CD1c-positive myeloid dendritic cell (primary cell): ENCODE measurements around the gene INAFM2.

ENCODE experiments used
- DNase-seq: peaks from one replicate; pipeline ENCODE4 v3.0.0-alpha.2; 2016; ENCODE audit errors: extremely low spot score

The INAFM2 gene

GRCh38 chr15:40287505-40287904 is 36.0 kb upstream of the INAFM2 start:
- peak; percentile 50 for DNase-seq

DNA sequence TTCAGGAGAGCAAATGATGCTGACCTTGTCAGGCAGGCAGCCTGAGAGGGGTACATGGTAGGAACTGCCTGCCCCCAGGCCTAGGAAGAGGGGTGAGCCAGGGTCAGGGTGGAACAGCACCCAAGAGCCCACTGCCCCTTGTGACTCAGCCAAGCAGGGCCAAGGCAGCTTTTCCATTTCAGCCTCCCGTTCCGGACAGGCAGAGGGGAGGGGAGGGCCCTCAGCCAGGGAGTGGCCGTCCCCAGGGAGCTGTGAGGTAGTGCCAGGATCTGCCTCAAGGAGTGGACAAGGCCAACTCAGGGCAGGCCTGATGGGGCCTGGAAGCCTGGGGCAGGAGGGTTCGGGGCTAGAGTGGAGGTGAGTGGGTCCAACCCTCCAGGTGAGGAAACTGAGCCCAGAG is 35.5 kb upstream of the INAFM2 start:
- DNase-seq: no peak

DNA sequence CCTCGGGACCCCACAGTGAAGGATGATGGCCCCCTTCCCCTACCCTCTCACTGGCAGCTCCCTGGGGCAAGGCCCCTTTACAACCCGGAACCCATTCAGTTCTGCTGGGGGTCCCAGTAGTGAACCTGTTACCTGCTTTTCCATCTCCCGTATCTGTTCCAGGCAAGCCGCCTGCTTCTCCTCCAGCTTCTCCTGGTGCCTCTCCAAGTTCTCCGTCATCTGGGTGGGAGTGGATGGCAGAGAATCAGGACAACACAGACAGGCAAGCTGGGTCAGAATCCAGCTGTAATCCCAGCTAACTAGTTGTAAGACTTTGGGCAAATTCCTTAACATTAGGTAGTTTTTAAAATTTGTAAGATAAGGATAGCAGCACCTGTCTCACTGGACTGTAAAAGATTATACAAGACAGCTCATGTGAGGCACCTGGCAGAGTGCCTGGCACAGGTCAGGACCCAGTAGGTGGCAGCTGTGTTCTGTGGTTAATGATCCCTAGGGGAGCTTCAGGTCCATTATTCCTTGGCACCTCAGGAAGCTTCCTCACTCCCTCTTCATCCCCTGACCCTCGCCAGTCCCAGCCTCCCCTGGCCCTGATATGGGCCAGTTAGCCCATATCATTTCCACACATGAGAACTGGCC is 34.2 kb upstream of the INAFM2 start:
- no peak for DNase-seq

GRCh38 chr15:40290545-40290917 is 33.0 kb upstream of the INAFM2 start:
- DNase-seq: no peak

- DNase-seq: no peak
These were observed 32.4 kb upstream of the INAFM2 start for GRCh38 chr15:40290918-40291574.

- no peak for DNase-seq
These were observed 31.2 kb upstream of the INAFM2 start for GRCh38 chr15:40292246-40292645.

GRCh38 chr15:40293006-40293405 is 30.5 kb upstream of the INAFM2 start:
- no peak for DNase-seq

DNA sequence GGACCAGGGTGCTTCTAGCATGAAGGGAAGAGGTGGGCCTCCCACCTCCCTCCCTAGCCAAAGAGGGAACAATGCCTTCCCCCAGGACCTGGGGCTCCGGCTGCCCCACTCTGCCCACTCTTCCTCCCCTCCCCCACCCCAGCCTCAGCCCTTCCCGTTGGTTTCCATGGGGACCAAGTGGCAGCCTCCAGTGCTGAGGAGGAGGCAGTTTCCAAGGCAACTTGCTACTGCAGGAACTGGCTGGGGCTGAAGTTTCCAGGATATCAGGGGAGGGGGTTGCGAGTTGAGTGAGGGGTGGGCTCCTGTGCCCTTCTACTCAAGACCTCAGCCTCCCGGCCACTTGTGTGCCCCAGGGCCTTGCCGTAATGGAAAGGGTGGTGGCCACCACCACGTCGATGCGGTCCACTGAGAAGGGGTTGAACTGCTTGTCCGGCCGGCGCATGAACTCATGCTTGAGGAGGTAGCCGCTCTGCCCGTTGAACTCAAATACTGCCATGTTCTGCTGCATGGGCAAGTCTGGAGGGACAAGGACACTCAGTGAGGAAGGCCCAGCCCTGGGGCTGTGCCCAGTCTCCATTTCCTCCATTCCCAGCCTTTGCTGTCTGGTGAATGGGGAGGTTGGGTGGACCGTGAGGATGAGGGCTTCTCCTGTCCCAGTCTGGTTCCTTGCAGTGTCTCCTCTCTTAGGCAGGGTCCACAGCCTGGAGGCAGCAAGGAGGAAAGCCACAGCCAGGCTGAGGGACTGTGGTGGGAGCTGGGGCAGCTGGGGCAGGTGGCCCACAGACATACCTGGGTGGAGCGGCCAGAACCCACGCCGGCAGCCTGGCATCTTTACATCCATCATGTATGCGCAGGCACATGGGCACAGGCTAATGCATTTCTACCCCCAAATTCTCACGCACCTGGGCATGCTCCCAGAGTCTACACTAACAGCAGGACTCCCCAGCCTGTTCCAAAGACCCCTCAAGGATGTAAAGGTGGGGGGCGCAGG is 29.3 kb upstream of the INAFM2 start:
- no peak for DNase-seq

GRCh38 chr15:40295297-40295696 is 28.2 kb upstream of the INAFM2 start:
- DNase-seq: no peak

DNA sequence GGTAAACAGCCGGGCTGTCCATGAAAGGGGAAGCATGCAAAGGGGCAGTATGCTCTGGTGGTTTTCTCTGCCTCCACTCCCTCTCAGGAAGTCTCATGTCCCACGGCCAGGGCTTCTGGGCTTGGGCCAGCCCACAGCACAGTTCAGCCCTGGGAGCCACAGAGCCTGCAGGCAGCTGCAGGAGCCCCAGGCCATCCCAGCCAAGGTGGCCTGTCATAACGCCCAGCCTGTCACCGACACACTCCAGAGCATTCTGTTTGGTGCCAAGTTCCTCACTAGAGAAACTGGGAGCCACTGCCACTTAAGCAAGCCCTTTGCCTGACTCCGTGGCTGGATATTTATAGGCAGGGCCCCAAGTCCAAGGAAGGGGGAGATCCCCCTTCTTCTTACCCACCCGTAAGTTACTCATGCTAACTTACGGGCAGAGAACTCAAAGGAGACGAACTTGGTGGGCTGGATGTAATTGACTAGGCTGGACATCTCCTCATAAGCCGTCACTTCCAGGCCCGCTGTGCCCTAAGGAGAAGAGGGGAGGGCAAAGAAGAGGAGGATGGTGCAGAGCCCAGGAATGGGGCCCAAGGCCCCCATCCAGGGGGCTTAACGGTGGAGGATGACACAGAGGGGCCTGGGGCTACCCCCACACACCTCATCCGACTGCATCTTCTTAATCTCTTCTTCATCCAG is 27.5 kb upstream of the INAFM2 start:
- no peak for DNase-seq

DNA sequence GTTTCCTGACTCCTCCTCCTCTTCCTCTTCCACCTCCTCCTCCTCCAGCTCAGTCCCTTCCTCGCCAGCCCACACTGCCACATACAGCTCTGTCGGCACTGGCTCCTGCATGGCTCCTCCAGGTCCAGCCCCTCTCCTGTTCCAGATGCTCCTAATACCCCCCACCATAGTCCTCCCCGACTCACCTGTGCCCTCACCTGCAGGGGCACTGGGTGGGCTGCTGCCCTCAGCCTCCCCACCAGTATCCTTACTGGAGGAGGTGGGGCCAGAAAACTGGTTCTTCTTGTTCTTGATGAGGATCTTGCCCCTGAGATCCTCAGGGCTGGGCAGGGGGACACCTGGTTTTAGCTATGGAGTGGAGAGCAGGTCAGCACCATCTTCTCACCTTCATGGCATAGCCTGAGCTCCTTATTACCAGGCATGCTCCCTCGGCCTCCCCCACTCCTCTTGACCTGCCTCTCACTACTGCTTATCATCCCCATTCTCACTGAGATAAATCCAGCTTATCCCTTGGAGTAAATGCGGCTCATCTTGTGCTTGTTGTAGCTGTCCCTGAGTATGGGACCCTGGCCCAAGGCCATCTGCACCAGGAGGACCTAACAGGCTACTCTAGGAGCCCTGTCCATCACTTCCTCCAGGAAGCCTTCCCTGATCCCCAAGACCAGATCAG is 26.8 kb upstream of the INAFM2 start:
- DNase-seq: no peak

DNA sequence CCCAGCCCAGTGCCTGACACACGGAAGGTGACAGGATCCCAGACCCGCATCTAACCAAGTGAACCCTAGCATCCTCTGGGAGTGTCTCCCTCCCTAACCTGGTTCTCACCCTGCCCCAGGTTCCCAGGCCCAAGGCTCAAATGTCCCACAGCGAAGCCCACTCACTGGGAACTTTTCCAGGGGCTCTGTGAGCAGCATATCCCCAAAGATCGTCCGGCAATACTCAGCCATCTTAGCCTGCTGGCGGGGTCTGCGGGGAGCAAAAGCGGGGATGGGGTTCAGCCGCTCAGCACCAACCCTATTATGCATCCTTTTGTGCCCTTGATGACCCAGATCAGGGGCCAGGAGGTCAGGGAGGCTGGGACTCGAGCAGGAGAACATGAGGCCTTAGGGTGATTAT is 26.1 kb upstream of the INAFM2 start:
- DNase-seq: no peak

DNA sequence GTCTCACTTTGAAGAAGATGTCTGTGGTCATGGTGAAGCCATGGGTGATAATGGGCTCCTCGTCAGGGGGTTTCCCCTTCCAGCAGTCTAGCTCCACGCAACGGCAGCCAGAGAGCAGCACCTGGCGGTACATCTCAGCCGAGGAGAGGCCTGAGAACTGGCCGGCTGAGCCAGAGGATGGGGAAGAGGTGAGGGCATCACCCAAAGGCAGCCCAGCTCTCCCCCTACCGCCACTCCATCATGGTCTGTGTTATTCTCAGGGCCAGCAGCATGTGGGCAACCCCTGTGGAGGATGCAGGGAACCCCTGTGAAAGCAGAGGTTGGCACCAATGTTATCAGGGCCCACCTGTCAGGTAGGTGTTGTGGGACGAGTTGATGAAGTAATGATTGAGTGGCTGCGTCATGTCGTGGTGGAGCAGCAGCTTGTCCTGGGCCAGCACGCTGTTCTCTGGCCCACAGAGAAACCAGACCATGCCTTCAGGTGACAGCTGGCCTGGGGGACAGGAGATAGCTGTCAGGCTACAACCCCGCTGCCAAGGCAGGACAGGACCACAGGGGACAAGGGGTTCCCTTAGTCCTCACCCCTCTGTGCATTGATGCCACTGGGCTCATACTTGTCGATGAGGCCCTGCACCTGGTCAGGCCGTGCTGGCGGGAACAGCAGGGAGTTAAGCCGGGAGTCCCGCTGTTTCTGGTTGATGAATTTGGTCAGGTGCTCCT is 25.1 kb upstream of the INAFM2 start:
- DNase-seq: no peak

DNA sequence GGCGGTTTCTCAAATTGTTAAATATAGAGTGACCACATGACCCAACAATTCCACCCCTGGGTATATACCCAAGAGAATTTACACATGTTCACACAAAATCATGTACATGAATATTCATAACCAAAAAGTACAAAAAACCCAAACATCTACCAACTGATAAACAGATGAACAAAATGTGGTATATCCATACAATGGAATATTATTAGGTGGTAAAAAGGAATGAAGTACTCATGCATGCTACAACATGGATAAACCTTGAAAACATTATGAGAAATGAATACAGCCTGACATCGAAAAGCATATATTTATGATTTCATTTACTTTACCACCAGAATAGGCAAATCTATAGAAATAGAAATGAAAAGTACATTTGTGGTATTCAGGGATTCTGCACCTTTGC is 23.1 kb upstream of the INAFM2 start:
- no peak for DNase-seq

DNA sequence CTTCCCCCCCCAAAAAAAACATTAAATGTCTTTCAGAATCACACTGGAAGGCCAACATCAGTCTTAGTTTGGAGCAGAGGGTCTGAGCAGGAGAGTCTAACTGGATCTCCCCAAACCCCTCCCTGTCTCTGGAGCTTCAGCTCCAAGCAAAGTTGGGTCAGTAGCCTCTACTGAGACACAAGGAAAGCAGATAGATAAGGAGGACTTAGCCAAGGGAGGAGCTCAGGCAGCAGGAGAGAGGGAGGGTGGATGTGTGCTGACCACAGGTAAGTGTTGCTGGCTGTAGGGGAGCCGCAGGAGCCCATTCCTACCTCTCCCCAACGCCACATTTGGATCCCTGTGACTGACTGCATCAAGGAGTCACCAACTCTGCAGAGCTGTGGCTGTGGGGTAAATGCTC is 22.7 kb upstream of the INAFM2 start:
- DNase-seq: no peak

DNA sequence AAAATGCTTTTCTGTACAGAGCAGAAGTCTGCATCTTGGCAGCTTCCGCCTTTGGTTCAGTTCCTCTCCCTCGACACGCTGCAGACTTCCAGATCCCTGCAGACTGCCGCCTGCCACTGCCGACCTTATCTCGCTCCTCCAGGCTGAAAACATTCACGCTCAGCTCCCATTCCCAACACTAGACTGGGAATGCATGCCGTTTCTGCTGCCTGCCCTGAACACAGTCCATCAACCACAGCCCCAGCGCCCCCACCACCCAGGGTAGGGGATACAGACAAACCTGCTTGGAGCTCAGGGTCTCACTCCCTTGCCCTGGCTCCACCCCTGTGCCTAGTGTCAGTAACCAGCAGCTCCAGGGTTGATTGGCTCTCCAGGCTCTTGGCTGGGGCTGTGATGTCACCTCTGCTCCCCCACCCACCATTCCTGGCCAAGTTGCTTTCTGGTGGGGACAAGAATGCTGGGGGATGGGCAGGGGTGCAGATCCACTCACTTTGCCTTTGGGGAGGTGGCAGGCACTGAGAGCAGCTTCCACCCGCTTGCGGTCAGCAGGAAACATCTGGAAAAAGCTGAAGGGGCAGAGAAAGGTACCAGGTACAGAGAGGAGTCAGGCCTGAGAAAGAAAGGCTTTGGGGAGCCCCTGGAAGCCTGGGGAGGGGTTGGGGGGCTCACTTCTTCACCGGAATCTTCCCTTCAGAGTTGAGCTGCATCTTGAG is 21.9 kb upstream of the INAFM2 start:
- no peak for DNase-seq

DNA sequence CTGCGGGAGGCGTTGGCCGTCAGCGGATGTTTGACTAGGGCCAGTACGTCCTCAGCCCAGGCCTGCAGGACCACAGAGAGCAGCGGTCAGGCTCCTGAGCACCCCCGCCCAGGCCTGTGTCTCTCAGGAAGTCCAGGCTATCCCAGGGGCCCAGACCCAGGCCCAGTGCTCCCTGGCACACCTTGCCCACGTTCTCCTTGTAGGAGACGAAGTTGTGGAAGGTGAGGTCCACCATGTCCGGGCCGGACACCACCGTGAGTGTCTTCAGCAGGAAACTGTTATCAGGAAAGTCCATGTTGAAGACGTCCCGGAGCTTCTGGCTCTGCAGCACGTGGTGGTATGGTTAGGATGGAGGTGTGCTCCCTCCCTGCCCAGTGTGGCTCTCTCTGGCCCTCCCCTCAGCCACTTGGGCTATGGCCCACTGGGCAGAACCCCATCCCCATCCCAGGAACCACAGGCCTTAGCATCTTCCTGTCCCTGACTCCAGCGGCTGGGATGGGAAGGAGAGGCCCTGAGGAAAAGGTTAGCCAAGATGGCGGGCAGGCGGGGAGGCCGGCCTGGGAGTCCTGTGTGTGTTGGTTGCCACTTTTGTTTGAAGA is 21.1 kb upstream of the INAFM2 start:
- no peak for DNase-seq

GRCh38 chr15:40302981-40303380 is 20.5 kb upstream of the INAFM2 start:
- DNase-seq: no peak

GRCh38 chr15:40303576-40303975 is 19.9 kb upstream of the INAFM2 start:
- no peak for DNase-seq

DNA sequence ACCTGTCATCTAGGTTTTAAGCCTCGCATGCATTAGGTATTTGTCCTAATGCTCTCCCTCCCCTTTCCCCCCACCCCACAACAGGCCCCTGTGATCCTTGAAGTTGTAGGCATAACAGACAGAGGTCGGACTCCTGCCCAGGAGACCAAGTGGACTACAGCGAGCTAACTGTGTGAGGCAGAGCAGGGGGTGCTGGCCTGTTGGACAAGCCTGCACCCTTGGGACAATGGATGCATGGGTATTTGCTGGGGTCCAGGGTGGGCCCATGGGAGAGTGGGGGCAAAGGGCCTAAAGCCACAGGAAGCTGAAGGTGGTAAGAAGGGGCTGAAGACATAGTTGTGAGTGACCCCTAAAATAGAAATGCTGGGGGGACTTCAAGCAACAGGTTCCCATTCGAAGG is 18.2 kb upstream of the INAFM2 start:
- no peak for DNase-seq
